T-helper 2 cell treated with Interferon-gamma antibody and Interleukin-4, amounts not matched to agents 5 μg/mL and 100 μg/mL, for 36 hours (primary cell): Measurements from ENCODE around the gene GABARAP.
"Not testable (repeated sequence)": the region's sequence is repeated elsewhere in the genome, so short reads cannot be mapped to it uniquely, and the experiment has no call there.

Experiments
- DNase-seq: peaks from one replicate; pipeline ENCODE4 v3.0.0; 2021; ENCODE audit warnings: low spot score
- H3K27ac Mint-ChIP-seq: one replicate; pipeline ENCODE4 v1.8.0; 2021; ENCODE audit warnings: mild to moderate bottlenecking, mixed read lengths
- H3K27me3 Mint-ChIP-seq: one replicate; pipeline ENCODE4 v1.8.0; 2021; ENCODE audit warnings: low read depth, mixed read lengths
- H3K36me3 Mint-ChIP-seq: one replicate; pipeline ENCODE4 v1.8.0; 2021; ENCODE audit warnings: low read depth, mixed read lengths
- H3K4me1 Mint-ChIP-seq: one replicate; pipeline ENCODE4 v1.8.0; 2021; ENCODE audit warnings: low read depth, mixed read lengths
- H3K4me3 Mint-ChIP-seq: one replicate; pipeline ENCODE4 v1.8.0; 2022; ENCODE audit warnings: mild to moderate bottlenecking, moderate library complexity, mixed read lengths
- H3K9me3 Mint-ChIP-seq: one replicate; pipeline ENCODE4 v1.8.0; 2021; ENCODE audit warnings: mixed read lengths

The GABARAP gene

GRCh38 chr17:7252176-7253043, 10.2 kb upstream of the GABARAP start, which contains the start of gene ELP5:
ELP5 (plus strand) TSS chr17:7252215; CDS start chr17:7252551, 336 bp downstream.
- Mint-ChIP-seq H3K27me3 (no peaks in the 10 kb centered on the region), H3K27ac (peak within 1 kb of the TSS; percentile 100), H3K36me3 (peaks cover 40% of the 10 kb centered on the region), H3K4me3 (peak within 1 kb of the TSS; percentile 99), H3K4me1 (peaks cover 30% of the 10 kb centered on the region), H3K9me3 (no peaks in the 10 kb centered on the region)
- DNase-seq = peak; percentile 91

GRCh38 chr17:7251661-7252175, 9.5 kb upstream of the GABARAP start, which contains the start of gene CTDNEP1:
CTDNEP1 (minus strand) TSS chr17:7251734; CDS start chr17:7251296, 438 bp downstream.
- Mint-ChIP-seq H3K4me1 (peaks cover 30% of the 10 kb centered on the region), H3K27me3 (no peaks in the 10 kb centered on the region), H3K4me3 (peak within 1 kb of the TSS; percentile 99), H3K9me3 (no peaks in the 10 kb centered on the region), H3K36me3 (peaks cover 39% of the 10 kb centered on the region), H3K27ac (peak within 1 kb of the TSS; percentile 100)
- peak; percentile 99 for DNase-seq

GRCh38 chr17:7250695-7251627, 8.7 kb upstream of the GABARAP start:
- peaks cover 30% of the 10 kb centered on the region for H3K4me1 Mint-ChIP-seq
- peak overlapping the region; percentile 100 for H3K27ac Mint-ChIP-seq
- no peaks in the 10 kb centered on the region for H3K9me3 Mint-ChIP-seq
- DNase-seq = no peak
- H3K36me3 Mint-ChIP-seq = peaks cover 40% of the 10 kb centered on the region
- peak overlapping the region; percentile 99 for H3K4me3 Mint-ChIP-seq
- H3K27me3 Mint-ChIP-seq = no peaks in the 10 kb centered on the region

GRCh38 chr17:7249830-7250229, 7.6 kb upstream of the GABARAP start:
- H3K27me3 Mint-ChIP-seq = no peaks in the 10 kb centered on the region
- peaks cover 30% of the 10 kb centered on the region for H3K4me1 Mint-ChIP-seq
- H3K9me3 Mint-ChIP-seq = no peaks in the 10 kb centered on the region
- peak overlapping the region; percentile 92 for H3K27ac Mint-ChIP-seq
- no peak for DNase-seq
- H3K36me3 Mint-ChIP-seq = peaks cover 41% of the 10 kb centered on the region
- H3K4me3 Mint-ChIP-seq = peak overlapping the region; percentile 96

- Mint-ChIP-seq H3K27ac (peak overlapping the region; percentile 21), H3K4me1 (peaks cover 28% of the 10 kb centered on the region), H3K9me3 (no peaks in the 10 kb centered on the region), H3K36me3 (peaks cover 42% of the 10 kb centered on the region), H3K27me3 (no peaks in the 10 kb centered on the region), H3K4me3 (peak overlapping the region; percentile 96)
- DNase-seq = no peak
Measured at GRCh38 chr17:7249214-7249613, 7.0 kb upstream of the GABARAP start.

GRCh38 chr17:7248796-7249195, 6.5 kb upstream of the GABARAP start:
- Mint-ChIP-seq H3K27ac (no peak overlapping the region), H3K9me3 (no peaks in the 10 kb centered on the region), H3K4me1 (peaks cover 26% of the 10 kb centered on the region), H3K27me3 (no peaks in the 10 kb centered on the region), H3K4me3 (peak overlapping the region; percentile 96), H3K36me3 (peaks cover 42% of the 10 kb centered on the region)
- DNase-seq = no peak

- Mint-ChIP-seq H3K27me3 (no peaks in the 10 kb centered on the region), H3K4me1 (peaks cover 29% of the 10 kb centered on the region), H3K36me3 (peaks cover 42% of the 10 kb centered on the region), H3K27ac (peak overlapping the region; percentile 11), H3K9me3 (no peaks in the 10 kb centered on the region), H3K4me3 (no peak overlapping the region)
- DNase-seq = no peak
Measured at GRCh38 chr17:7246779-7247178, 4.5 kb upstream of the GABARAP start.

- not testable (repeated sequence) for H3K9me3 Mint-ChIP-seq, H3K27me3 Mint-ChIP-seq, DNase-seq, H3K27ac Mint-ChIP-seq
- H3K36me3 Mint-ChIP-seq = peaks cover 54% of the 10 kb centered on the region
- peak overlapping the region; percentile 95 for H3K4me3 Mint-ChIP-seq
- peaks cover 36% of the 10 kb centered on the region for H3K4me1 Mint-ChIP-seq
Measured at GRCh38 chr17:7243838-7244237, 1.6 kb upstream of the GABARAP start.

- Mint-ChIP-seq H3K27me3 (no peaks in the 10 kb centered on the region), H3K4me1 (peaks cover 31% of the 10 kb centered on the region), H3K36me3 (peaks cover 51% of the 10 kb centered on the region), H3K9me3 (no peaks in the 10 kb centered on the region), H3K27ac (peak overlapping the region; percentile 84), H3K4me3 (peak overlapping the region; percentile 95)
- DNase-seq = no peak
Measured at GRCh38 chr17:7243453-7243729, 1.1 kb upstream of the GABARAP start.

- no peaks in the 10 kb centered on the region for H3K9me3 Mint-ChIP-seq
- peak; percentile 90 for DNase-seq
- H3K4me3 Mint-ChIP-seq = peak overlapping the region; percentile 95
- peak overlapping the region; percentile 95 for H3K27ac Mint-ChIP-seq
- no peaks in the 10 kb centered on the region for H3K27me3 Mint-ChIP-seq
- H3K36me3 Mint-ChIP-seq = peaks cover 51% of the 10 kb centered on the region
- peaks cover 31% of the 10 kb centered on the region for H3K4me1 Mint-ChIP-seq
Measured at GRCh38 chr17:7242717-7243452, 636 bp upstream of the GABARAP start.

GRCh38 chr17:7241090-7241733, 1.0 kb downstream of the GABARAP start:
- Mint-ChIP-seq H3K27me3 (no peaks in the 10 kb centered on the region), H3K36me3 (peaks cover 56% of the 10 kb centered on the region), H3K27ac (peak overlapping the region; percentile 95), H3K4me3 (peak overlapping the region; percentile 95), H3K9me3 (no peaks in the 10 kb centered on the region), H3K4me1 (peaks cover 38% of the 10 kb centered on the region)
- no peak for DNase-seq

GRCh38 chr17:7240375-7240774, 1.9 kb downstream of the GABARAP start:
- H3K36me3 Mint-ChIP-seq = peaks cover 58% of the 10 kb centered on the region
- H3K9me3 Mint-ChIP-seq = no peaks in the 10 kb centered on the region
- H3K27ac Mint-ChIP-seq = peak overlapping the region; percentile 95
- no peaks in the 10 kb centered on the region for H3K27me3 Mint-ChIP-seq
- DNase-seq = no peak
- peaks cover 43% of the 10 kb centered on the region for H3K4me1 Mint-ChIP-seq
- peak overlapping the region; percentile 95 for H3K4me3 Mint-ChIP-seq
